Adrenal gland (tissue), 5 donors: Measurements from ENCODE around the gene CCDC88B.

ENCODE experiments used
- CTCF ChIP-seq, 6 experiments: fragments of 450-650 bp in 4 of 6; fragments of 200-600 bp in 2 of 6; sonication (generic) in 1 of 6; IDR thresholded peaks; 1 replicate in 5 of 6; 2 replicates in 1 of 6; pipeline versions ENCODE4 v1.5.1 to v1.8.0; 2016 to 2021; ENCODE audit warnings: antibody characterized with exemption in 6 of 6, mild to moderate bottlenecking in 2 of 6, moderate library complexity in 1 of 6
- POLR2A ChIP-seq, 2 donors: fragments of 450-650 bp; IDR thresholded peaks; one replicate each; pipeline ENCODE4 v1.6.1; 2017; ENCODE audit warnings: antibody characterized with exemption in 2 of 2, mild to moderate bottlenecking in 2 of 2, moderate library complexity in 1 of 2
- donor health status: DM: no; HTN: no; CAD: no.

GRCh38 chr11:64382047-64382446 is 42.0 kb downstream of the CCDC88B start:
- no peak for TF ChIP-seq POLR2A (IDR thresholded peaks at IDR 0.05)
- TF ChIP-seq CTCF (IDR thresholded peaks at IDR 0.05) = no peak
